Uterus (tissue), 2 donors: ENCODE data around the gene PDE3B.

Source experiments
- POLR2A ChIP-seq, 2 donors: fragments of 450-650 bp; IDR thresholded peaks; one replicate each; pipeline ENCODE4 v1.6.1; 2016; ENCODE audit warnings: antibody characterized with exemption in 2 of 2, mild to moderate bottlenecking in 1 of 2, moderate library complexity in 1 of 2
- TF ChIP-seq, protein P1 (sequence below), 4 experiments: fragments of 200-600 bp in 2 of 4; fragments of 450-650 bp in 2 of 4; sonication (generic) in 2 of 4; IDR thresholded peaks; one replicate each; pipeline ENCODE4 v1.5.1; 2016 to 2019; ENCODE audit warnings: antibody characterized with exemption in 4 of 4, mild to moderate bottlenecking in 2 of 4, moderate library complexity in 1 of 4

DNA sequence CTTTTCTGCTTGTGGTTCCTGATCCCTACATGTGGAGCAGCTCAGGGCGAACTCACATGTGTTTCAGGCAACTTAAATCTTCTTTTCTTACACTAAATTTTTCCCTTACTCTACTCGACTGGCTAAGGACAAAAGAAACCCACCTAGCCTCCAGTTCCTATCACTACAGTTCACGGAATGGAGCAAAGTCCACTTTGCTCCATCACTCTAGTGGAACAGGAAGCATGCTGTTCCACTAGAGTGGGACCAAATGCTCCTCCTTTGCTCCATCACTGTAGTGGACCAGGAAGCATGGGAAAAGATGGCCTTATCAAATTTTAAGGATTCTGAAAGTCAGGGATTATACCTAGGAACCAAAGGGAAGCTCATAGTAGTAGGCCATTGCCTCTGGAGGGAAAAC, 36.1 kb downstream of the PDE3B start:
- TF ChIP-seq, protein P1, sequence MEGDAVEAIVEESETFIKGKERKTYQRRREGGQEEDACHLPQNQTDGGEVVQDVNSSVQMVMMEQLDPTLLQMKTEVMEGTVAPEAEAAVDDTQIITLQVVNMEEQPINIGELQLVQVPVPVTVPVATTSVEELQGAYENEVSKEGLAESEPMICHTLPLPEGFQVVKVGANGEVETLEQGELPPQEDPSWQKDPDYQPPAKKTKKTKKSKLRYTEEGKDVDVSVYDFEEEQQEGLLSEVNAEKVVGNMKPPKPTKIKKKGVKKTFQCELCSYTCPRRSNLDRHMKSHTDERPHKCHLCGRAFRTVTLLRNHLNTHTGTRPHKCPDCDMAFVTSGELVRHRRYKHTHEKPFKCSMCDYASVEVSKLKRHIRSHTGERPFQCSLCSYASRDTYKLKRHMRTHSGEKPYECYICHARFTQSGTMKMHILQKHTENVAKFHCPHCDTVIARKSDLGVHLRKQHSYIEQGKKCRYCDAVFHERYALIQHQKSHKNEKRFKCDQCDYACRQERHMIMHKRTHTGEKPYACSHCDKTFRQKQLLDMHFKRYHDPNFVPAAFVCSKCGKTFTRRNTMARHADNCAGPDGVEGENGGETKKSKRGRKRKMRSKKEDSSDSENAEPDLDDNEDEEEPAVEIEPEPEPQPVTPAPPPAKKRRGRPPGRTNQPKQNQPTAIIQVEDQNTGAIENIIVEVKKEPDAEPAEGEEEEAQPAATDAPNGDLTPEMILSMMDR (IDR thresholded peaks at IDR 0.05), result no peak
- no peak for TF ChIP-seq POLR2A (IDR thresholded peaks at IDR 0.05)
